HG03439 (cell line): ENCODE results near the gene ELFN2.
"Not testable (repeated sequence)": the region's sequence is repeated elsewhere in the genome, so short reads cannot be mapped to it uniquely, and the experiment has no call there.

Experiments used
- ATAC-seq: cut with Tn5 transposase; IDR thresholded peaks from one replicate; pipeline ENCODE4 v1.9.1; 2021; ENCODE audit warnings: mild to moderate bottlenecking, moderate library complexity; ENCODE audit not compliant: unreplicated experiment

The ELFN2 gene

GRCh38 chr22:37427135-37427710 lies at the start of gene ELFN2:
ELFN2 (minus strand) TSS chr22:37427479; CDS start chr22:37375534, 51,945 bp downstream.
- no peak for ATAC-seq

- no peak for ATAC-seq
Observed at GRCh38 chr22:37476389-37477329, 49.4 kb upstream of the ELFN2 start.

GRCh38 chr22:37474447-37475090 lies 47.3 kb upstream of the ELFN2 start:
- ATAC-seq = no peak

- ATAC-seq = no peak
Observed at GRCh38 chr22:37473437-37473946, 46.2 kb upstream of the ELFN2 start.

GRCh38 chr22:37472418-37473006 lies 45.2 kb upstream of the ELFN2 start:
- ATAC-seq = no peak

GRCh38 chr22:37471727-37472417 lies 44.6 kb upstream of the ELFN2 start:
- ATAC-seq = no peak

GRCh38 chr22:37470087-37470445 lies 42.8 kb upstream of the ELFN2 start:
- no peak for ATAC-seq

GRCh38 chr22:37469416-37470086 lies 42.3 kb upstream of the ELFN2 start:
- ATAC-seq = no peak

- not testable (repeated sequence) for ATAC-seq
Observed at GRCh38 chr22:37468201-37468695, 41.0 kb upstream of the ELFN2 start.

- ATAC-seq = no peak
Observed at GRCh38 chr22:37467391-37467955, 40.2 kb upstream of the ELFN2 start.

GRCh38 chr22:37464181-37464580 lies 36.9 kb upstream of the ELFN2 start:
- no peak for ATAC-seq

- ATAC-seq = no peak
Observed at GRCh38 chr22:37462983-37463382, 35.7 kb upstream of the ELFN2 start.

- ATAC-seq = no peak
Observed at GRCh38 chr22:37462436-37462835, 35.2 kb upstream of the ELFN2 start.

- ATAC-seq = no peak
Observed at GRCh38 chr22:37461961-37462360, 34.7 kb upstream of the ELFN2 start.

- ATAC-seq = no peak
Observed at GRCh38 chr22:37460684-37461083, 33.4 kb upstream of the ELFN2 start.

GRCh38 chr22:37459206-37459605 lies 31.9 kb upstream of the ELFN2 start:
- no peak for ATAC-seq

GRCh38 chr22:37457093-37457893 lies 30.0 kb upstream of the ELFN2 start:
- ATAC-seq = no peak

- no peak for ATAC-seq
Observed at GRCh38 chr22:37456346-37456745, 29.1 kb upstream of the ELFN2 start.

- ATAC-seq = no peak
Observed at GRCh38 chr22:37455896-37456295, 28.6 kb upstream of the ELFN2 start.
